ENCODE results near the gene PSMD11.

DNA sequence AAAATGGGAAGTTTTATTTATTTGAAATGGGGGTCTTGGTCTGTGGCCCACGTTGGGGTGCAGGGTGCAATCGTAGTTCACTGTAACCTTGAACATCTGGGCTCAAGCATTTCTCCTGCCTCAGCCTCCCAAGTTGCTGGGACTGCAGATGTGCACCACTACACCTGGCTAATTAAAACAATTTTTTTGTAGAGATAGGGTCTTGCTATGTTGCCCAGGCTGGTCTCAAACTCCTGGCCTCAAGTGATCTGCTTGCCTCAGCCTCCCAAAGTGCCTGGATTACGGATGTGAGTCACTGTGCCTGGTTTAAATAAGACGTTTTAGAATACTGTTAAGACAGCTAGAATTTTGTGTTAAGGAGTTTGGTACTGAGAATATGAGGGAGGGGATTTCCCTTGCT, 15.7 kb downstream of the PSMD11 start:
- TF ChIP-seq, protein P1, sequence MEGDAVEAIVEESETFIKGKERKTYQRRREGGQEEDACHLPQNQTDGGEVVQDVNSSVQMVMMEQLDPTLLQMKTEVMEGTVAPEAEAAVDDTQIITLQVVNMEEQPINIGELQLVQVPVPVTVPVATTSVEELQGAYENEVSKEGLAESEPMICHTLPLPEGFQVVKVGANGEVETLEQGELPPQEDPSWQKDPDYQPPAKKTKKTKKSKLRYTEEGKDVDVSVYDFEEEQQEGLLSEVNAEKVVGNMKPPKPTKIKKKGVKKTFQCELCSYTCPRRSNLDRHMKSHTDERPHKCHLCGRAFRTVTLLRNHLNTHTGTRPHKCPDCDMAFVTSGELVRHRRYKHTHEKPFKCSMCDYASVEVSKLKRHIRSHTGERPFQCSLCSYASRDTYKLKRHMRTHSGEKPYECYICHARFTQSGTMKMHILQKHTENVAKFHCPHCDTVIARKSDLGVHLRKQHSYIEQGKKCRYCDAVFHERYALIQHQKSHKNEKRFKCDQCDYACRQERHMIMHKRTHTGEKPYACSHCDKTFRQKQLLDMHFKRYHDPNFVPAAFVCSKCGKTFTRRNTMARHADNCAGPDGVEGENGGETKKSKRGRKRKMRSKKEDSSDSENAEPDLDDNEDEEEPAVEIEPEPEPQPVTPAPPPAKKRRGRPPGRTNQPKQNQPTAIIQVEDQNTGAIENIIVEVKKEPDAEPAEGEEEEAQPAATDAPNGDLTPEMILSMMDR (IDR thresholded peaks at IDR 0.05): no peak
- TF ChIP-seq POLR2A (IDR thresholded peaks at IDR 0.05): no peak
